RWPE1 (cell line): ENCODE results near the gene LRRC75B.
A peak's percentile ranks its signal among the peaks of the same experiment; 100 is the strongest.

Experiments
- CTCF ChIA-PET: fragments of 350-600 bp; sonication (Branson Sonifier 250); formaldehyde crosslinking; extraction: SDS; loops from one replicate; lab custom pipeline; 2021; lab: Yijun Ruan, JAX
- POLR2A ChIA-PET: fragments of 400-600 bp; formaldehyde crosslinking; extraction: SDS; loops from one replicate; lab custom pipeline; 2020; ENCODE audit warnings: antibody characterized with exemption; ENCODE audit not compliant: low non-redundant PET; lab: Yijun Ruan, JAX
- DNase-seq: peaks from one replicate; pipeline ENCODE4 v3.0.0; 2012; ENCODE audit warnings: low spot score
- H3K27ac ChIP-seq: fragments of 450-650 bp; 2 replicates; pipeline ENCODE4 v1.5.1; 2017
- TF ChIP-seq, protein P1 (sequence below): fragments of 450-650 bp; conservative IDR thresholded peaks from 2 replicates; pipeline ENCODE4 v1.5.1; 2017; ENCODE audit warnings: low read depth, mild to moderate bottlenecking

The LRRC75B gene

DNA sequence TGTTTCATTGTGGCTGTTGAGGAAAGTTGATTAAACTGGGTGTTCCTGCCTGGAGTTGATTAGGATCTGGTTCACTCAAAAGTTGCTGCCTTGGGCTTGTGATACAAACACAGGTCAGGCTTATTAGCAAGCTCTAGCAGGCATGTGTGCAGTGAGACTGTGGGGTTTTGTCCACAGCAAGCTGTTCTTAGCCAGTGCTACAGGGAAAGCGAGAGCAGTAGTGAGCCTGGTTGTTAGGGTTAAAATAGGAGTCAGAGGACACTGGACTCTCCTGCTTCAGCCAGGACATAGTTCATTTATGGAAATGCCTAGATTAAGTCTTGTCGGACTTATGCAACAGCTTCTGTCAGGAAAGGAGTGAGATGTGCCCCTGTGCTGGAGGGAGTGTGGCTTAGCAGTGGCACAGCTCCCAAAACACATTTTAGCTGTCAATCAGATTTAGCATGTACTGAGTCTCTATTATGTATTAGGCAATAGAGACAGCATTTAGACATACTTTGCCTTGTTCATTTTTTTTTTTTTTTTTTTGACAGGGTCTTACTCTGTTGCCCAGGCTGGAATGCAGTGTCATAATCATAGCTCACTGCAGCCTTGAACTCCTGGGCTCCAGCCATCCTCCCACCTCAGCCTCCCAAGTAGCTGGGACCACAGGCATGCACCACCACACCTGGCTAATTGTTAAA, 28.4 kb downstream of the LRRC75B start:
- ChIA-PET CTCF (no interaction called here), POLR2A (interaction anchor here (0.7 kb wide), 1 partner anchor 1695 kb away, joined by 8 read pairs; no protein-coding TSS in a partner anchor)
- TF ChIP-seq, protein P1, sequence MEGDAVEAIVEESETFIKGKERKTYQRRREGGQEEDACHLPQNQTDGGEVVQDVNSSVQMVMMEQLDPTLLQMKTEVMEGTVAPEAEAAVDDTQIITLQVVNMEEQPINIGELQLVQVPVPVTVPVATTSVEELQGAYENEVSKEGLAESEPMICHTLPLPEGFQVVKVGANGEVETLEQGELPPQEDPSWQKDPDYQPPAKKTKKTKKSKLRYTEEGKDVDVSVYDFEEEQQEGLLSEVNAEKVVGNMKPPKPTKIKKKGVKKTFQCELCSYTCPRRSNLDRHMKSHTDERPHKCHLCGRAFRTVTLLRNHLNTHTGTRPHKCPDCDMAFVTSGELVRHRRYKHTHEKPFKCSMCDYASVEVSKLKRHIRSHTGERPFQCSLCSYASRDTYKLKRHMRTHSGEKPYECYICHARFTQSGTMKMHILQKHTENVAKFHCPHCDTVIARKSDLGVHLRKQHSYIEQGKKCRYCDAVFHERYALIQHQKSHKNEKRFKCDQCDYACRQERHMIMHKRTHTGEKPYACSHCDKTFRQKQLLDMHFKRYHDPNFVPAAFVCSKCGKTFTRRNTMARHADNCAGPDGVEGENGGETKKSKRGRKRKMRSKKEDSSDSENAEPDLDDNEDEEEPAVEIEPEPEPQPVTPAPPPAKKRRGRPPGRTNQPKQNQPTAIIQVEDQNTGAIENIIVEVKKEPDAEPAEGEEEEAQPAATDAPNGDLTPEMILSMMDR: no peak
- DNase-seq: no peak
- peak overlapping the region; percentile 29 for H3K27ac ChIP-seq

DNA sequence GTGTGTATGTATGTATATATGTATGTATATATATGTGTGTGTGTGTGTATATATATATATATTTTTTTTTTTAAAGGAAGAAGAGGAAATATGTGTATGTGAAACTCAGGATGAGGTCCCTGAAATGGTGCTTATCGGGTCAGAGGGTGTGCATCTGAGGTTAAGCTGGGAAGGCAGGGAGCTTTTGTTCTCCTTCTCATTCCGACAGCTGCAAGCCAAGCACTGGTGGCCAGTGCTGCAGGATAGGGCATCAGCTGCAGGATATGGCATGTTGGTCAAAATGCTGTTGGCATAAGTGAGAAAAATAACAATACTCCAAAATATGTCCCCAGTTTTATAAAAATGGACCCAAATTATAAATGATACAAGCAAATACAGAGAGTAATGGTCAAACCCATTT, 29.6 kb downstream of the LRRC75B start:
- no peak overlapping the region for H3K27ac ChIP-seq
- TF ChIP-seq, protein P1: no peak
- DNase-seq: no peak
- POLR2A ChIA-PET: no interaction called here
- CTCF ChIA-PET: no interaction called here

DNA sequence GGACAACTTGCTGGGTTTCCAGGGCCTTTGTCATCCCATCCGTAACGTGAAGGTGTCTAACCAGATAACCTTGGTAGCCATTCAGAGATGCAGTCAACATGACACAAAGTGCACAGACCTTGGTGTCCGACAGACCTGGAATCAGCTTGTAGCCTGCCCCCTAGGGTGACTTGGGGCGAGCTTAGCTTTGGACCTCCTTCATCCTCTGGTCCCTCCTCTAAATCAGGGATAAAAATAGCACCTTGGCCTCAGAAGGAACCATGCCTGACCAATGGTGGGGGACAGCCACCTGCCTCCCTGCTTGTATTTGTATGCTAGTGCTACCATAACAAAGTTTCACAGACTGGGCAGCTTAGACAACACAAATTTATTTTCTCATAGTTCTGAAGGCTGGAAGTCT, 33.4 kb downstream of the LRRC75B start:
- ChIA-PET POLR2A (no interaction called here), CTCF (interaction anchor here (0.5 to 0.6 kb wide), 2 partner anchors 52 to 1677 kb away, joined by 4 to 5 read pairs; no protein-coding TSS in a partner anchor)
- TF ChIP-seq, protein P1: no peak
- no peak for DNase-seq
- no peak overlapping the region for H3K27ac ChIP-seq

DNA sequence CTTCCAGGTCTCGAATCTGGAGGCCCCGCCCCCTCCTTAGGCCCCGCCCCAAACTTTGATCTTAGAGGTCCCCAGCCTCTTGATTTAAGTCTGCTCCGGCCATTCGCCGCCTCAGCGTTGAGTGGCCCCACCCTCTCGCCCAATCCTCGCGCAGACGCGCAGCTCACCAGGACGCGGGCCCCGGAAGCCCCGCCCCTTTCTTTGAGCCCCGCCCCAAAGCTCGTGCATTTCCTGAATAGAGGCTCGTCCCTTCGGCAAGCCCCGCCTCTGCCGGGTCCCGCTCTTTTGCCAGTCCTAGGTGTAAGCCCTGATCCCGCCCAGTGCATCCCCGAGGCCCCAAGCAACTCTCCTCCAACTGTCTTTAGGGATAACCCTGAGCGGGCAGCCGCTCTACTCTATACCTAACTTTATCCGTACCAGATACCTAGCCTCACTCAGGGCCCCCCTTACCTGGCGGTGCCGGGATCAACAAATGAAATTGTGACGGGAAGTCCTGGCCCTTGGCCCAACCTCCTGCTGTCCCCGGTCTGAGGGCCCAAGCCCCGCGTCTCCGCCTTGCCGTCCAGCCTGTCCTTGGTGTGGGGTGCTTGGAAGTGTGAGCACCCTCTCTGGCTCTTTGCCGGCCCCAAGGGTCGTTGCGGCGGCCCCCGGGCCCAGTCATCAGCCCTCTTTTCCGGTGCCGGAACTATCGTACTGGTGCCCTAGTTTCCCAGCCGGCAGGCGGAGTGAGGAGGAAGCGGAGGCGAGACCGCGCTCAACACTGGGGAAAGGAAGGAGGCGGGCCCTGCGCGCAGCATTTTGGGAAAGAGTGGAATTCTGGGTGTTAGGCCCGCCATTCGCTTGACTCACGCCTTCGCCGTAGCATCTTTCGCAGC, 37.5 kb downstream of the LRRC75B start, which contains the start of gene SNRPD3:
SNRPD3 (plus strand) TSS at position 835 of the 875 bp plus-strand sequence. CDS start 1,676 bp downstream, outside the sequence.
- DNase-seq: peak; percentile 98
- ChIA-PET POLR2A (interaction anchor here (0.6 kb wide), 3 partner anchors 11 to 584 kb away, joined by 4 read pairs; no protein-coding TSS in a partner anchor), CTCF (interaction anchor here (0.6 to 0.7 kb wide), 2 partner anchors 18 to 19 kb away, joined by 3 to 4 read pairs; no protein-coding TSS in a partner anchor)
- peak within 1 kb of the TSS; percentile 94 for H3K27ac ChIP-seq
- TF ChIP-seq, protein P1: no peak

DNA sequence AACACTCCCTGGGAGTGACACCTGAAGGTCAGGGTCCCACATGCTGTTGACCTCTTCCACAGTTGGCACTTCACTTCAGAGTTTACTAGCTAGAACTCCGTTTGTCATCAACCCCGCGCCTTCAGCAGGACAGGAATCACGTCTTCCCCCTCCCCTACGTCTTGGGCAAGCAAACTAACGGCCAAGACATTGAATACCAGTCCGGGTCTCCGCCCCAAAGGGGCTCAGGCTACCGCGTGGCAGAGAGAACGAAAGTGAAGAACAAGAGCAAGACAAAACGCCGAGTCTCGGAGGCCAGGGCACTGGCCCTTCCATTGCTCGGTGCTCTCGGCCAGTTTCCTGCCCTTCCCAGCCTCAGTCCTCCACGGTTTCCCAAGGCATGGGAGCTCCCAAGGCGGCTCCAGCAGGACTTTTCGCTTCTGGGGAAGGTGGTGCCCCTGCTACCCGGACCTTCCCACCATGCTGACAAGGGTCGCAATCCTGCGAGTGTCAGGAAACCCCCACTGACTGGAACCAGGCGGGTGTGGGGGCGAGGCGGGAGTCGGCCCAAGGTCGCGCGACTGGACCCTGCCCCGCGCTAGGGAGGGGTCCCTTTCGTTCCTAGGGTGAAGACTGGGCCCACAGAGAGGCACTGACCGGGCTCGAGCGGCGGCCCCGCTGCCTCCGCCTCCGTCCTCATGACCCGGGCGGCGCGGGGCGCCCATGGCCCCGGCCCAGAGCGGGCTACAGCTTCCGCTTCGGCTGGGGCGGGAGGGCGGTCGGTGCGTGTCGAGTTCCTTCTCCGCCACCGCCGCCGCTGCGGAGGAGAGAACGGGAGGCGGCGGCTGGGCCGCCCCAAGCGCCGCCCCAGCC, 38.3 kb downstream of the LRRC75B start, which contains the start of gene GUCD1:
GUCD1 (minus strand) TSS at position 826 of the 852 bp plus-strand sequence; CDS start at position 679, 147 bp downstream.
- DNase-seq: peak; percentile 21
- ChIA-PET POLR2A (interaction anchor here (0.6 kb wide), 1 partner anchor 11 kb away, joined by 4 read pairs; no protein-coding TSS in a partner anchor), CTCF (no interaction called here)
- TF ChIP-seq, protein P1: no peak
- peak within 1 kb of the TSS; percentile 94 for H3K27ac ChIP-seq
